ENCODE measurements around the gene HLF.

GRCh38 chr17:55267777-55268648 lies 3.3 kb downstream of the HLF start:
- TF ChIP-seq CTCF (IDR thresholded peaks at IDR 0.05): no peak
- no peak for TF ChIP-seq POLR2A (IDR thresholded peaks at IDR 0.05)

Data from ovary (tissue), 3 donors.